IMR-90 (cell line): ENCODE results near the gene CCL5. TPM values are rescaled to one million over a fixed set of nuclear protein-coding genes. Genes with fewer than 3 reads are reported as not detected.
A peak's percentile ranks its signal among the peaks of the same experiment; 100 is the strongest.

ENCODE experiments used
- ATAC-seq: fragments of 200-7000 bp; cut with Tn5 transposase; 2 replicates; pipeline ENCODE4 v1.9.1; 2020; ENCODE audit warnings: low read depth, mild to moderate bottlenecking, moderate library complexity
- Bru-seq: library from RNA; stranded (reverse); fragments of 400-500 nt; gene quantifications from one replicate; lab custom pipeline; 2021; lab: Mats Ljungman, UMichigan
- BruChase-seq, 2 experiments: library from RNA; stranded (reverse); fragments of 400-500 nt; gene quantifications; one replicate each; lab custom pipeline; 2021; lab: Mats Ljungman, UMichigan
- BruUV-seq: library from RNA; stranded (reverse); fragments of 400-500 nt; replicated peaks from 2 replicates; lab custom pipeline; 2021; lab: Mats Ljungman, UMichigan
- CTCF ChIA-PET: fragments of 300-600 bp; formaldehyde crosslinking; extraction: SDS; loops from one replicate; lab custom pipeline; 2021; ENCODE audit warnings: antibody characterized with exemption; lab: Yijun Ruan, JAX
- POLR2A ChIA-PET: fragments of 300-600 bp; sonication (Branson Sonifier 250); formaldehyde crosslinking; loops from one replicate; lab custom pipeline; 2022; ENCODE audit warnings: antibody characterized with exemption; ENCODE audit not compliant: unreplicated experiment; lab: Charles Lee
- DNase-seq: peaks from one replicate; pipeline ENCODE4 v3.0.0; 2013
- H2AFZ ChIP-seq: replicated peaks from 2 replicates; pipeline ENCODE3; 2013; ENCODE audit warnings: low read length, mild to moderate bottlenecking; ENCODE audit not compliant: poor library complexity
- H2AK5ac ChIP-seq: 2 replicates; pipeline ENCODE4 v1.6.1; 2013; ENCODE audit warnings: low read depth, low read length, inconsistent platforms
- H2AK9ac ChIP-seq: replicated peaks from 2 replicates; pipeline ENCODE3; 2013; ENCODE audit warnings: mild to moderate bottlenecking, low read depth, low read length, moderate library complexity; ENCODE audit not compliant: poor library complexity
- H2BK120ac ChIP-seq: 2 replicates; pipeline ENCODE4 v1.6.1; 2013; ENCODE audit warnings: low read depth, low read length, inconsistent platforms
- H2BK15ac ChIP-seq: 3 replicates; pipeline ENCODE4 v1.6.1; 2013; ENCODE audit warnings: low read depth, low read length, inconsistent platforms
- H2BK20ac ChIP-seq: 2 replicates; pipeline ENCODE4 v1.6.1; 2013; ENCODE audit warnings: low read depth, mild to moderate bottlenecking, inconsistent platforms, low read length, moderate library complexity
- H2BK5ac ChIP-seq: 2 replicates; pipeline ENCODE4 v1.6.1; 2013; ENCODE audit warnings: mild to moderate bottlenecking, low read depth, low read length, inconsistent platforms; ENCODE audit not compliant: poor library complexity, severe bottlenecking
- H3K14ac ChIP-seq: replicated peaks from 2 replicates; pipeline ENCODE4 v1.6.1; 2013; ENCODE audit warnings: low read depth, low read length, inconsistent platforms
- H3K18ac ChIP-seq: 2 replicates; pipeline ENCODE4 v1.6.1; 2013; ENCODE audit warnings: low read depth, low read length, control low read depth
- H3K23ac ChIP-seq: 2 replicates; pipeline ENCODE4 v1.6.1; 2013; ENCODE audit warnings: low read depth, low read length, inconsistent platforms
- H3K27ac ChIP-seq: 2 replicates; pipeline ENCODE4 v1.5.1; 2013; ENCODE audit warnings: mild to moderate bottlenecking, control low read depth, low read length; ENCODE audit not compliant: insufficient read depth
- H3K27me3 ChIP-seq: 2 replicates; pipeline ENCODE4 v1.6.1; 2013; ENCODE audit warnings: low read length; ENCODE audit not compliant: control insufficient read depth, insufficient read depth
- H3K36me3 ChIP-seq: 2 replicates; pipeline ENCODE4 v1.6.1; 2013; ENCODE audit warnings: low read length, mixed read lengths; ENCODE audit not compliant: control insufficient read depth, insufficient read depth
- H3K4ac ChIP-seq: 2 replicates; pipeline ENCODE4 v1.6.1; 2013; ENCODE audit warnings: low read depth, low read length, inconsistent platforms
- H3K4me1 ChIP-seq: 2 replicates; pipeline ENCODE4 v1.6.1; 2013; ENCODE audit warnings: low read length, mixed read lengths; ENCODE audit not compliant: control insufficient read depth, insufficient read depth
- H3K4me2 ChIP-seq: 2 replicates; pipeline ENCODE4 v1.6.1; 2013; ENCODE audit warnings: low read depth, mild to moderate bottlenecking, control low read depth, low read length, moderate library complexity
- H3K4me3 ChIP-seq: 2 replicates; pipeline ENCODE4 v1.5.1; 2013; ENCODE audit warnings: low read depth, mild to moderate bottlenecking, control low read depth, low read length, moderate library complexity; ENCODE audit not compliant: insufficient read depth
- H3K56ac ChIP-seq: 2 replicates; pipeline ENCODE4 v1.6.1; 2013; ENCODE audit warnings: low read length, inconsistent platforms; ENCODE audit not compliant: insufficient read depth; ENCODE audit errors: extremely low read depth
- H3K79me1 ChIP-seq, 2 experiments: 2 replicates each; pipeline ENCODE4 v1.6.1; 2013; ENCODE audit warnings: low read length in 2 of 2, inconsistent platforms in 1 of 2, low read depth in 1 of 2
- H3K9ac ChIP-seq: 2 replicates; pipeline ENCODE4 v1.6.1; 2013; ENCODE audit warnings: low read depth, low read length, control low read depth
- H3K9me1 ChIP-seq: 2 replicates; pipeline ENCODE4 v1.6.1; 2013; ENCODE audit warnings: low read length, inconsistent platforms; ENCODE audit not compliant: insufficient read depth
- H3K9me3 ChIP-seq: 2 replicates; pipeline ENCODE4 v1.6.1; 2013; ENCODE audit warnings: low read length; ENCODE audit not compliant: control insufficient read depth, insufficient read depth
- H4K20me1 ChIP-seq: 2 replicates; pipeline ENCODE4 v1.6.1; 2013; ENCODE audit warnings: low read length, inconsistent platforms; ENCODE audit not compliant: insufficient read depth
- H4K5ac ChIP-seq: 2 replicates; pipeline ENCODE4 v1.6.1; 2013; ENCODE audit warnings: mild to moderate bottlenecking, low read depth, low read length, control low read depth
- H4K8ac ChIP-seq, 2 experiments: 2 replicates each; pipeline ENCODE4 v1.6.1; 2013; ENCODE audit warnings: low read depth in 2 of 2, low read length in 2 of 2, control low read depth in 1 of 2, inconsistent platforms in 1 of 2
- H4K91ac ChIP-seq: 2 replicates; pipeline ENCODE4 v1.6.1; 2013; ENCODE audit warnings: low read depth, low read length, inconsistent platforms; ENCODE audit not compliant: insufficient read depth
- BHLHE40 ChIP-seq: fragments of 150-350 bp; IDR thresholded peaks from 2 replicates; pipeline ENCODE4 v1.6.1; 2016; ENCODE audit warnings: mild to moderate bottlenecking, low read depth, low read length
- CEBPB ChIP-seq: IDR thresholded peaks from 2 replicates; pipeline ENCODE4 v1.6.1; 2012; ENCODE audit warnings: low read depth, low read length, improper control_type of control experiment
- CHD1 ChIP-seq: IDR thresholded peaks from 2 replicates; pipeline ENCODE4 v1.6.1; 2012; ENCODE audit warnings: low read depth, low read length, improper control_type of control experiment
- CTCF ChIP-seq: conservative IDR thresholded peaks from 2 replicates; pipeline ENCODE4 v1.5.1; 2012; ENCODE audit warnings: mild to moderate bottlenecking, low read depth, low read length, improper control_type of control experiment
- ELK1 ChIP-seq: fragments of 150-350 bp; IDR thresholded peaks from 2 replicates; pipeline ENCODE4 v1.6.1; 2016; ENCODE audit warnings: low read depth, mild to moderate bottlenecking, low read length, moderate library complexity, borderline replicate concordance
- FOS ChIP-seq: fragments of 150-350 bp; IDR thresholded peaks from 2 replicates; pipeline ENCODE4 v1.6.1; 2016; ENCODE audit warnings: low read depth, low read length
- MAZ ChIP-seq: IDR thresholded peaks from 2 replicates; pipeline ENCODE4 v1.6.1; 2012; ENCODE audit warnings: low read depth, mild to moderate bottlenecking, low read length, improper control_type of control experiment, moderate library complexity, borderline replicate concordance
- NFE2L2 ChIP-seq: fragments of 150-350 bp; IDR thresholded peaks from 2 replicates; pipeline ENCODE4 v1.6.1; 2016; ENCODE audit warnings: low read depth, mild to moderate bottlenecking, low read length
- RAD21 ChIP-seq: IDR thresholded peaks from 2 replicates; pipeline ENCODE4 v1.6.1; 2012; ENCODE audit warnings: low read length, improper control_type of control experiment
- RCOR1 ChIP-seq: IDR thresholded peaks from 2 replicates; pipeline ENCODE4 v1.6.1; 2012; ENCODE audit warnings: mild to moderate bottlenecking, low read length, improper control_type of control experiment; ENCODE audit not compliant: insufficient replicate concordance
- RFX5 ChIP-seq: IDR thresholded peaks from 2 replicates; pipeline ENCODE4 v1.8.0; 2012; ENCODE audit warnings: low read depth, mild to moderate bottlenecking, low read length, moderate library complexity
- SMC3 ChIP-seq: fragments of 150-350 bp; IDR thresholded peaks from 2 replicates; pipeline ENCODE4 v1.6.1; 2016; ENCODE audit warnings: low read depth, mild to moderate bottlenecking, antibody characterized with exemption, low read length, moderate library complexity
- USF2 ChIP-seq: fragments of 150-350 bp; IDR thresholded peaks from 2 replicates; pipeline ENCODE4 v1.6.1; 2017; ENCODE audit warnings: mild to moderate bottlenecking, antibody characterized with exemption, low read length, low read depth
- WGBS, 2 experiments: methylation state at CpG; one replicate each; pipeline versions ENCODE4 v1.1.5 to v1.1.7; 2013; ENCODE audit warnings: missing lambda C conversion rate in 2 of 2; ENCODE audit not compliant: insufficient read length in 1 of 2; ENCODE audit errors: extremely low coverage in 2 of 2; 5-methylcytosine and 5-hydroxymethylcytosine counted together
- dilution Hi-C: fragments of 300-500 bp; cut with HindIII; formaldehyde crosslinking; loops from one replicate; pipeline ENCODE4 v1.14.3; 2018; ENCODE audit warnings: low sequenced_read_pairs; ENCODE audit not compliant: unreplicated experiment
- in situ Hi-C: fragments of 300-500 bp; cut with MboI; formaldehyde crosslinking; loops from 3 replicates; pipeline ENCODE4 v1.14.3; 2019; ENCODE audit warnings: low sequenced_read_pairs, inconsistent platforms, mixed read lengths
- intact Hi-C: fragments of 100-400 bp; cut with micrococcal nuclease; formaldehyde crosslinking; loops from 2 replicates; pipeline ENCODE4 v1.10.0; 2022
- long read RNA-seq: library from polyadenylated mRNA; unstranded; transcript quantifications from one replicate; pipeline ENCODE4 v2.0.0, GENCODE V29; 2021; ENCODE audit not compliant: unreplicated experiment
- polyA plus RNA-seq, 3 experiments: library from polyadenylated mRNA; depleted of rRNA; stranded (reverse); fragments of >200 nt; gene quantifications; 2 replicates each; pipeline ENCODE4 v1.2.3, GENCODE V29; 2012; ENCODE audit warnings: low replicate concordance in 1 of 3
- total RNA-seq: library from RNA; depleted of rRNA; stranded (reverse); fragments of >200 nt; gene quantifications from 2 replicates; pipeline ENCODE4 v1.2.3, GENCODE V29; 2012; rRNA removed

The CCL5 gene
- not detected in 2 replicates for total RNA-seq
- not detected in 2 replicates for polyA plus RNA-seq (2012; rRNA removed)
- not detected in 2 replicates for polyA plus RNA-seq (2012; cell fraction: cytosol; rRNA removed)
- not detected in 2 replicates for polyA plus RNA-seq (2012; cell fraction: nucleus; rRNA removed; ENCODE audit: low replicate concordance)
- Bru-seq, nascent RNA, result not detected
- BruChase-seq, experiment 1, labeled RNA remaining after a 6-hour chase, result not detected
- BruChase-seq, experiment 2, labeled RNA remaining after a 2-hour chase, result percentile 8 among the genes with signal in this experiment
- long read RNA-seq, result 0 reads

- ChIA-PET CTCF (no interaction called here), POLR2A (no interaction called here)
- Histone ChIP-seq H3K27me3 (peaks cover 3% of the 10 kb centered on the region; the same call in 1 of the 2 replicates), H2BK20ac (no peak within 1 kb of the TSS), H3K56ac (no peak within 1 kb of the TSS), H4K8ac (no peak within 1 kb of the TSS), H2BK15ac (no peak within 1 kb of the TSS), H2AK5ac (no peak within 1 kb of the TSS), H2AK9ac (no peak within 1 kb of the TSS), H3K9ac (no peak within 1 kb of the TSS), H2AFZ (no peak within 1 kb of the TSS), H3K18ac (no peak within 1 kb of the TSS), H3K9me3 (no peaks in the 10 kb centered on the region), H4K5ac (no peak within 1 kb of the TSS), H3K4me2 (no peak within 1 kb of the TSS), H3K79me1 (no peaks in the 10 kb centered on the region), H3K4me1 (no peaks in the 10 kb centered on the region), H3K9me1 (no peaks in the 10 kb centered on the region), H3K27ac (no peak within 1 kb of the TSS), H3K23ac (no peak within 1 kb of the TSS), H4K20me1 (no peaks in the 10 kb centered on the region), H3K14ac (no peak within 1 kb of the TSS), H3K4me3 (no peak within 1 kb of the TSS), H3K4ac (no peak within 1 kb of the TSS), H4K91ac (no peak within 1 kb of the TSS), H3K36me3 (no peaks in the 10 kb centered on the region), H2BK5ac (no peak within 1 kb of the TSS), H2BK120ac (no peak within 1 kb of the TSS)
- no TSS peak for BruUV-seq
- dilution Hi-C loops (no loop called here), intact Hi-C loops (no loop called here), in situ Hi-C loops (no loop called here)
- DNase-seq (peak; percentile 13), ATAC-seq (no peak)
- 71% methylated on average over 7 of the region's 11 CpGs; no CpG with 5 or more reads in 1 of the 2 experiments for WGBS, 2 experiments
- TF ChIP-seq RAD21 (no peak), RFX5 (no peak), SMC3 (no peak), ELK1 (no peak), BHLHE40 (no peak), NFE2L2 (no peak), CHD1 (no peak), MAZ (no peak), RCOR1 (no peak), FOS (no peak), CTCF (no peak), CEBPB (no peak), USF2 (no peak)
Observed at GRCh38 chr17:35879773-35880654, at the start of gene CCL5. CCL5 (minus strand) TSS chr17:35880360.
